ENCODE data around the gene DAPP1.
"Not testable (repeated sequence)": the region's sequence is repeated elsewhere in the genome, so short reads cannot be mapped to it uniquely, and the experiment has no call there.

DAPP1 gene

GRCh38 chr4:99825272-99825671, 8.6 kb downstream of the DAPP1 start:
- no peak for DNase-seq

GRCh38 chr4:99826016-99826415, 9.4 kb downstream of the DAPP1 start:
- no peak for DNase-seq

GRCh38 chr4:99827454-99827853, 10.8 kb downstream of the DAPP1 start:
- no peak for DNase-seq

- DNase-seq = no peak
Measured at GRCh38 chr4:99827857-99828256, 11.2 kb downstream of the DAPP1 start.

GRCh38 chr4:99828477-99828876, 11.8 kb downstream of the DAPP1 start:
- no peak for DNase-seq

GRCh38 chr4:99830051-99830450, 13.4 kb downstream of the DAPP1 start:
- DNase-seq = not testable (repeated sequence)

GRCh38 chr4:99832321-99832720, 15.7 kb downstream of the DAPP1 start:
- no peak for DNase-seq

- DNase-seq = no peak
Measured at GRCh38 chr4:99832758-99833157, 16.1 kb downstream of the DAPP1 start.

- no peak for DNase-seq
Measured at GRCh38 chr4:99833756-99834155, 17.1 kb downstream of the DAPP1 start.

- no peak for DNase-seq
Measured at GRCh38 chr4:99834569-99834968, 17.9 kb downstream of the DAPP1 start.

GRCh38 chr4:99835942-99836341, 19.3 kb downstream of the DAPP1 start:
- no peak for DNase-seq

- no peak for DNase-seq
Measured at GRCh38 chr4:99838927-99839326, 22.3 kb downstream of the DAPP1 start.

- DNase-seq = no peak
Measured at GRCh38 chr4:99841129-99841528, 24.5 kb downstream of the DAPP1 start.

- DNase-seq = no peak
Measured at GRCh38 chr4:99843413-99843812, 26.8 kb downstream of the DAPP1 start.

- DNase-seq = no peak
Measured at GRCh38 chr4:99844048-99844447, 27.4 kb downstream of the DAPP1 start.

GRCh38 chr4:99845179-99845578, 28.6 kb downstream of the DAPP1 start:
- no peak for DNase-seq

- DNase-seq = no peak
Measured at GRCh38 chr4:99845708-99846469, 29.3 kb downstream of the DAPP1 start.

- DNase-seq = no peak
Measured at GRCh38 chr4:99846891-99847290, 30.3 kb downstream of the DAPP1 start.

GRCh38 chr4:99847362-99847976, 30.8 kb downstream of the DAPP1 start:
- DNase-seq = no peak

GRCh38 chr4:99848591-99849001, 32.0 kb downstream of the DAPP1 start:
- DNase-seq = no peak

GRCh38 chr4:99852199-99852749, 35.6 kb downstream of the DAPP1 start:
- DNase-seq = no peak

GRCh38 chr4:99853190-99853589, 36.6 kb downstream of the DAPP1 start:
- no peak for DNase-seq

- no peak for DNase-seq
Measured at GRCh38 chr4:99853999-99854398, 37.4 kb downstream of the DAPP1 start.

- DNase-seq = no peak
Measured at GRCh38 chr4:99855678-99856077, 39.1 kb downstream of the DAPP1 start.

All from NCI-H2171 treated with DMSO at 0.1 percent for 48 hours (cell line).